GM19452 (cell line): ENCODE measurements around the gene DCST1.
A peak's percentile ranks its signal among the peaks of the same experiment; 100 is the strongest.

ENCODE experiments used
- ATAC-seq: cut with Tn5 transposase; IDR thresholded peaks from one replicate; pipeline ENCODE4 v1.9.1; 2021; ENCODE audit not compliant: unreplicated experiment

Gene DCST1

GRCh38 chr1:155051342-155051776, 17.7 kb downstream of the DCST1 start:
- peak; percentile 12 for ATAC-seq

GRCh38 chr1:155051777-155052398, 18.3 kb downstream of the DCST1 start:
- ATAC-seq = no peak

DNA sequence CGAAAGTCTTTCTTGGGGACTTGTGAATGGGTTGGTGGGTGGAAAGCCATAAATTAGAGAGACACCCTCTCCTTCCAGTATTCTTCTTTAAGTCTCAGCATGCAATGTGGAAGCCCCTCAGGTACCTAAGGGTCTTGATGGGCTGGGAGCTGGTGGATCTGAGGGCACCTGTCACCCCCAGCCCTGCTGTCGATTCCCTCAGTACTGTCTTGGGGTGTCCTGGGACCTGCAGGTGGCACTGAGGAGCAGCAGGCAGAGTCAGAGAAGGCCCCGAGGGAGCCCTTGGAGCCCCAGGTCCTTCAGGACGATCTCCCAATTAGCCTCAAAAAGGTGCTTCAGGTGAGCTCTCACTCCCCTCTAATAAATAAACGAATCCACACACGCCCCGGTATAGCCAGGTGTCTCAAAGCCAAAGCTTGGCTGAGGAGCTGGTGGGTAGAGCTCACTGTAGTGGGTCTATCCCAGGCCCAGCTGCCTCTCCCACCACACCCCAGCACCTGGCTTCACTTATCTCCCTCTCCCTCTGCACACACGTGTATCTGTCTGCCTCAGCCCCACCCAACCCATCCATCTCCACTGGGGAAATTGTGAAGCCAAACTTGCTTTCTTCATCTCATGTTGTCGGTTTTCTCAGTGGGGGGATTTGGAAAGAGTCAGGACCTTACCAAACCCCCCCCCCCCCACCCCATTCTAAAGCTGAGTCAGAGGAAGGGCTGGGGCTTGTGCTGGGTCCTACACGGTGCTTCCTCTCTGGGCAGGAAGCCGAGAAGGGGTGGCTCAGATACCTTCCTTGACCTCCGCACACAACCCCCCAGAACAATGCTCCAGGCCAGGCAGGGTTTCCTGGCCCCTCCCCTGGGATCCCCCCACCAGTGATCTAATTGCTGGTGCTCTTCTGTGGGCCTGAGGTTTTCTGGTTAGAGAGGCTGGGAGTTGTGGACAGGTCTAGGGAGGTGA, 19.1 kb downstream of the DCST1 start:
- no peak for ATAC-seq

GRCh38 chr1:155053531-155054105, 20.0 kb downstream of the DCST1 start:
- no peak for ATAC-seq

- ATAC-seq = no peak
Observed at GRCh38 chr1:155057104-155057503, 23.5 kb downstream of the DCST1 start.

GRCh38 chr1:155057788-155058211, 24.2 kb downstream of the DCST1 start:
- ATAC-seq = no peak

DNA sequence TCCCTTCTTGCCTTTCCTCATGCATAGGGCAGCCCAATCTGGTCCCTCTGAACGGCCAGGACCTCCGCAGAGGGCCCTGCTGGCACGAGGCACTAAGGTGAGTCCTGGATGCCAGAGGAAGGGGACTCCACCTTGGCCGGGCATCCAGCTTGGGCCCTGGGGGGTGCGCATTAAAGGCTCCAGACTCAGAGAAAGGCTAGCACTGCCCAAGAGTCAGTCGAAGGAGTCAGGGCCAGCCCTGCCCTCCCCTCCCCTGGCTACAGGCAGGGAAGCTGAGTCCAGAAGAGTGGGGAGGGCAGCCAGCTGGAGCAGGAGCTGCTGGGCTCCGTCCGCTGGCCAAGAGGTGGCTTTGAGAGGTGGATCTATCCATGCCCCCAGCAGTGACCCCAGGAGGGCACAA, 27.1 kb downstream of the DCST1 start:
- ATAC-seq = no peak

GRCh38 chr1:155061381-155062150, 27.9 kb downstream of the DCST1 start:
- peak; percentile 44 for ATAC-seq

DNA sequence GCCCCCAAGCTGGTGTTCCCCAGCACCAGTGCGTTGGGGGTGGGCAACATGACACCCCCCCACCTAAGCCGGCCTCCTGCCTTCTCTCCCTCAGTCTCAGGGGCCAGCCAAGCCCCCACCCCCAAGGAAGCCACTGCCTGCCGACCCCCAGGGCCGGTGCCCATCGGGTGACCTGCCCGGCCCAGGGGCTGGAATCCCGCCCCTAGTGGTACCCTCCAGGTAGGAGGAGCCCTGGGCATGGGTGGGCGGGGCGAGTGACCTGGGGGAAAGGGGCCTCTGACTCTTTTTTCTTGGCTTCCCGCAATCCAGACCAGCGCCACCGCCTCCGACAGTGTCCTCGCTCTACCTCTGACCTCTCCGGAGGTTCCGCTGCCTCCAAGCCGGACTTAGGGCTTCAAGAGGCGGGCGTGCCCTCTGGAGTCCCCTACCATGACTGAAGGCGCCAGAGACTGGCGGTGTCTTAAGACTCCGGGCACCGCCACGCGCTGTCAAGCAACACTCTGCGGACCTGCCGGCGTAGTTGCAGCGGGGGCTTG, 28.6 kb downstream of the DCST1 start:
- ATAC-seq = no peak

DNA sequence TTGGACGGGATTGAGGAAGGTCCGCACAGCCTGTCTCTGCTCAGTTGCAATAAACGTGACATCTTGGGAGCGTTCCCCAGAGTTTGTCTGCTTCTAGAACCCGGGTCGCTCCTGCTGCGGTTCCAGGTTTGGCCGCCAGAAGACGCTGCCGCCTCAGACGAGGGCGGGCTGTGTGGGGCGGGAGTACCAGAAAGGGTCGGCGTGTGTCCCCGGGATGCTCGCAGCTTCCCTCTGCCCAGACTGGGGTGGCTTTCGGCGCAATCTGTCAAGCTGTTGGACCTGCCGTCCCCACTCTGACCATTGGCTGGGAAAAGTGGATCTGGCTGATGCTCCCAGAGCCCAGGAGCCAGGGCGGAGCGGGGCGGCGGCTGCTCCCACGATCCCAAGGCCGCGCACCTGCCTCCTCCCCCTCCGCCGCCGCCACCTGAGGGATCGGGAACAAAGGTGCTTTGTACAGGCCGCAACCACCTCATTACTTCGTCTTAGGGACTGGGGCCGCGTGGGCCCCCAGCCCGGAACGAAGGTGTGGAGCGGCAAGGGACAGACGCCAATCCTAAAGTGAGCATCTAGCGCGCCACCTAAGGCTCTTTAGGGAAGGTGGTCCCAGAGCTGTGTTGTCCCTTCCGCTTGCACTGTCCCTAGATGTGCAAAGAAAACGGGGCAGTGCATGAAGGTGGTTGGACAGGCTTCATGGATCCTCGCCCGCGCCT, 29.2 kb downstream of the DCST1 start:
- no peak for ATAC-seq

DNA sequence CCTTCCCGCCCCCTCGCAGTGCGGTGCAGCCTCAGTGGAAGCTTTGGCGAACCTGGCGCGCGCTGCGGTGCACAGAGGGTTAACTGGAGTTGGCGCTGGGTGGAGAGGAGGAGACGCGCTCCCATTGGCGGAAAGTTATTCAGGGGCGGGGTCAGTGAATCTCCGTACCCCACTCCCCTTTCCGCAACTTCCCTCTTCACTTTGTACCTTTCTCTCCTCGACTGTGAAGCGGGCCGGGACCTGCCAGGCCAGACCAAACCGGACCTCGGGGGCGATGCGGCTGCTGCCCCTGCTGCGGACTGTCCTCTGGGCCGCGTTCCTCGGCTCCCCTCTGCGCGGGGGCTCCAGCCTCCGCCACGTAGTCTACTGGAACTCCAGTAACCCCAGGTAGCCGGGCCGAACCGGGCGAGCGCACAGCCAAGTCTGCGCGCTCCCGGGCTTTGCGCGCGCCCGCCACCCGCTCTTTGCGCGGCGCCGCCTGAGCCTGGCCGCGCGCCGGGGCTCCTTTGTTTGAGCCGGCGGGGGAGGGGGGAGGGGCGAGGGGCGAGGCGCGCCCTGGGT, 30.0 kb downstream of the DCST1 start, which contains the start of gene EFNA4:
EFNA4 (plus strand) TSS at position 191 of the 561 bp plus-strand sequence; CDS start at position 275, 84 bp downstream.
- peak; percentile 46 for ATAC-seq

- ATAC-seq = no peak
Observed at GRCh38 chr1:155064111-155064831, 30.6 kb downstream of the DCST1 start.

- no peak for ATAC-seq
Observed at GRCh38 chr1:155064832-155065429, 31.3 kb downstream of the DCST1 start.

- no peak for ATAC-seq
Observed at GRCh38 chr1:155066777-155067176, 33.2 kb downstream of the DCST1 start.

DNA sequence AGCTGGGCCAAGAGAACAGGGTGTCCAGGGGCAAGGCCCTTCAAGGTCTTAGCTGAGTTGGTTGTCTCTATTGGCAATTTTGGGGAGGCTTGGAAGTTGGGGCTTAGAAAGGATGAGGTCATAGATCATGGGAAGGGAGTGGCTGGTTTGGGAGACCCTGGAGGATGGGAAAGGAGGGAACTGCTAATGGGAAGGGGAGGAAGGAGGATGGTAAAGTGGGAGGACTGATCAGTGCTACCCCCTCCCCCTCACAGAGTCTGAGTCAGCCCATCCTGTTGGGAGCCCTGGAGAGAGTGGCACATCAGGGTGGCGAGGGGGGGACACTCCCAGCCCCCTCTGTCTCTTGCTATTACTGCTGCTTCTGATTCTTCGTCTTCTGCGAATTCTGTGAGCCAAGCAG, 35.0 kb downstream of the DCST1 start:
- no peak for ATAC-seq

DNA sequence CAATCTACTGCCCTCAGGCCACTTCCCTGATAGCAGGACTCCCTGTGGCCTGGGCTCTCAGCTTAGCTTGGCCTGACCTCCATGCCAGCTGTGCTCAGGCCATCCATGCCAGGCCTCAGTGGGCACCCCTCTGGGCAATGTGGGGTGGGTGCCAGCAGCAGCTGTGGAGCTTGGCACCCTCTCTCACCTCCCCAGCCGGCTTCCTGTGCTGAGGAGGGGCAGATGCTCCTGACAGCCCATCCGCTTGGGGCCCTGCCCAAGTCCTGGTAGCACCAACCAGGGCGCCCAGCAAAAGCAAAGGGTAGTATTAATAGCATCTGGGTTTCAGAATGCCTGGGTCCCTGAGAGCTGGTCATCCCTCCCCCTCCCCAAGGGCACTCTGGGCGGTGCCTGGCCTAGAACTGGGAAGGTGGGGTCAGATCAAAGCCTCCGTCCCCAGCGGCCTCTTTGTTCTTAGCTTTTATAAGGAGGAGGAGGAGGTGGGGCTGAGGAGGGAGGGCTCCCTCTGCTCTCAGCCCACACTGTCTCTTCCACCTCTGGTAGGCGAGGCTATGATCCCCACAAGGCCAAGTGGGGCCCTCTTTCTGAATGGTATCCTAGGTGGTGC, 36.0 kb downstream of the DCST1 start:
- ATAC-seq = no peak

GRCh38 chr1:155070158-155070621, 36.6 kb downstream of the DCST1 start:
- ATAC-seq = no peak
